Activated T-helper 1 cell treated with Interleukin-2 at 50 U/mL for 16 hours (primary cell): ENCODE results near the gene SMCO4.

ENCODE experiments used
- DNase-seq: peaks from one replicate; pipeline ENCODE4 v3.0.0-alpha.2; 2020; ENCODE audit warnings: low read depth

SMCO4 gene

GRCh38 chr11:93504110-93505095 is 38.8 kb downstream of the SMCO4 start:
- no peak for DNase-seq

DNA sequence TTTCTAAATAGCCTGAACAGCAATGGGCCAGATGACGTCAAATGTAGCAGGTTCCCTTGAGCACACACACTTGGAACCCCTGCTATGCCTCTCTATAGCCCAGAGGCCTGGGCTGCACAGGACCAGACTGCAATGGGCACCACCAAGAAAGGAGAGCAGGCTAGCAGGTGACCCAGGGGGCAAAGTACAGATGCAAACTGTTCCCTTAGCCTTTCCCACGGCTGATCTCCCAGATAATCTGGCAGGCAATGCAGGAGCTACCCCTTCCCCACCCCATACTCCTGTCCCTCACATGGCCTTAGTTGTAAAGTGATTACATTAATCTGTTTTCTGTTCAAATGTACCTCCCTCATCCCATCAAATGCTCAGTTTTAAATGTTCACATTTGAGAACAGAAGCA is 41.3 kb downstream of the SMCO4 start:
- no peak for DNase-seq

DNA sequence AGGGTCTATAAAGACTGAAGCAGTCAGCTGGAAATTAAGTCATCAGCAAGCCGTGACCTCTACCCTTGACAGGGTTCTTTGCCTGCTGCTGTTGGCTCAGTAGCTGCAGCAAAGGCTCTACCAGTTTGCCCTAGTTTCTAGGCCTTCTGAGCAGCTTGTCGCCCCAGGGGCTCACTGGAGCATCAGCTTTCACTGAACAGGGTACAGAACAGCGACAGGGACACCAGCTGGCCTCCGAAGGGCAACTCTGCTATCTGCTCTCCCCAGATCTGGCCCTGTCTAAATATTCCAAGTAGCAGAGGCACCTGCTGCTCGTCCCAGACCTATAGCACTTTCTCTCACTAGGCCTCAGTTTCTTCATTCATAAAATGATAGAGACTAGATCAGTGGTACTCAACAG is 42.4 kb downstream of the SMCO4 start:
- no peak for DNase-seq

GRCh38 chr11:93498641-93499040 is 44.5 kb downstream of the SMCO4 start:
- DNase-seq, result no peak

- no peak for DNase-seq
Observed at GRCh38 chr11:93498161-93498560, 45.0 kb downstream of the SMCO4 start.

DNA sequence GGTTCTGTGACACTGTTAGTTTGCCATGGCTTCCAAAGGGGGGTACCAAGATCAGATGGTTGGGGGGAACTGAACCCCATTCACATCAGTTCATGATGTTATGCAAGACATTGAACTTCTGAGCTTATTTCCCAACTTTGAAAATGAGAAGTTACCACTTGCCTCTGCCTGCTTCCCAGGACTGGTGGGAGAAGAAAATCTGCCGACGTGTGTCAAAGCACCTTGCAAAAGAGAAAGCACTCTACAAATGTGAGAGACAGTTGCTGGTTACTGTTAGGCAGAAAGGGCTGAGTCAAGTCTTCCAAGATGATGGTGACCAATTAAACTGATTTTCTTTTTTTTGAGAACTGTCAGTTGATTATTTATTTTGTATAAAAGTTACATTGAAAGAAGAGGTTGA is 45.6 kb downstream of the SMCO4 start:
- DNase-seq, result no peak

DNA sequence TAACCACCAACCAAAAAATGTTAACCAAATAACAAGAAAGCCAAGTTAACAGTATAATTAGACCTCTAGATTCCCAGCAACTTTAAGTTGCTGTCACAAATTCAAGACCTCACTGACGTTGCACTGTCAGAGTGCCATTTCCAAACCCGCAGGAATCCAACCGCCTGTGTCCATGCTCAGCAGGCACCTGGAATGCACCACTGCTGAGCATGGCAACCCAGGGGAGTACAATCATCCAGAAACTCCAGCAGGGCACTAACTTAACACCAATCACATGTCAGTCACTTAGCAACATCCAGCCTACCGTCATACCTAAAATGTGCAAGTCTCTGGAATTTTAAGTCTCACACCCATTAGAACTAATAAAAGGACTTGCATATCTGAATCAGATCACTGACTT is 48.8 kb downstream of the SMCO4 start:
- no peak for DNase-seq

GRCh38 chr11:93493252-93493897 is 49.8 kb downstream of the SMCO4 start:
- no peak for DNase-seq

- DNase-seq, result no peak
Observed at GRCh38 chr11:93492464-93493251, 50.5 kb downstream of the SMCO4 start.

- no peak for DNase-seq
Observed at GRCh38 chr11:93491973-93492372, 51.2 kb downstream of the SMCO4 start.

DNA sequence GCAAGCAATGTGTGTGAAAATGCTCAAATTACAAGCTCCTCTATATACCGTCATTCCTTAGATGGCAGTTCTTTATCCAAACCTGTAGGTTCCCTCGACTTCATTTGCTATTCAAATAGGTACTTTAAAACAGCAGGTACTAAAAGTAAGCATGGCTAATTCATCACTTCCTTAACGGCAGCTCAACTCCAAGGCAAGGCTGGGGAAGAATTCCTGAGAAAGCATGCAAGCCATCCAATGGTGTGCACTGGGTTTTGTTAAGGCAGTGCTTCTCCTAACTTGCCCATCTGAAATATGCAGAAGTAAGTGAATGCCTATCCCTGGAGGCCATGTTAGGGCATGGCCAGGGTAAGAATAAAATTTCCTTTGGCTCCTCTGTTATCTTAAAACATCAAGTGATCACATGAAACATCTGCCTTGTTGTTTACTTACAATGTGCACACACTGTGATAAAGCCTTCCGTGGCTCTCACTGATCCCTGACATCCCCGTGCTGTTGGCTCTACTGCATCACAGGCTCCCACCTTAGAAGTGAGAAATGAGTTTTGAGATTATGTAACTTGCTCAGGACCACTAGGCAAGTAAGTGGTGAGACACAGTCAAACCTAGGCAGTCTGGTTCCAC is 52.1 kb downstream of the SMCO4 start:
- DNase-seq, result no peak

DNA sequence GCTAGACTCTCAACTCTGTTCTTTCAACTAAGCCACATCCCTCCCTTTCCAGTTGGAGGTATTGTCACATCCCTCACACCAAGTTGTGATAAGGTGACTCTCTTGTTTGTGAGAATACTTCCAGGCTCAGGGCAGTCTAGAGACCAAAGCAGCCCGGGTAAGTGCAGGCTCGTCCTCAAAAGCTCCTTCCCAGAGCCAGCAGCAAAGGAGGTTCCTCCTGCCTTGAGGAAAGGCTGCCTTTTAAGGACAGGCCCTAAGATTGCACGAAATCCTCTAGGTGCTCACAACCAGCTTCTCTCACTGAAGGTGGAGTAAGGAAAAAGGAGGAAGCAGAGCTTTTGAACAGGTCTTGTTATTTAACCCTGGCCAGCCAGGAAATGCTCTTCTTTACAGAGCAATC is 53.4 kb downstream of the SMCO4 start:
- DNase-seq, result no peak

DNA sequence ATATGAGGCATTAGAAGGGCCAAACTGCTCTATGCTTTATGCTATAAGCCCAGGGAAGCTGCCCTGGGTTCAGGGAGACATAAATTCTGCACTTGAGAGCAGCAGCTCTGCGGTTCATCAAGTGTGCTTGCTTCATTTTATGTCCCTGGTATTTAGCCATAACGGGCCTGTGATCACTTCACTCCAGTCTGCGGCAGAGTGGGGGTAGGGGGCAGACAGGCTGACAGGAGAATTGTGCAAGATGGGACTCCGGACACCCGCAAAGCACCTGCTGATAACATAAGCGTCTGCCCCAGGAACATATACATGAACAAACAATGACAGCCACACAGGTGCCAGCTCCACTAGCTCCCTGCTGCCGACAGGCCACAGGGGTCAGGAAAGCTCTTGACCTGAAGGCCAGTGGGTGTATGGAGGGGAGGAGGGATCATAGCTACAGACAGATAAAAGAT is 56.1 kb downstream of the SMCO4 start:
- no peak for DNase-seq

DNA sequence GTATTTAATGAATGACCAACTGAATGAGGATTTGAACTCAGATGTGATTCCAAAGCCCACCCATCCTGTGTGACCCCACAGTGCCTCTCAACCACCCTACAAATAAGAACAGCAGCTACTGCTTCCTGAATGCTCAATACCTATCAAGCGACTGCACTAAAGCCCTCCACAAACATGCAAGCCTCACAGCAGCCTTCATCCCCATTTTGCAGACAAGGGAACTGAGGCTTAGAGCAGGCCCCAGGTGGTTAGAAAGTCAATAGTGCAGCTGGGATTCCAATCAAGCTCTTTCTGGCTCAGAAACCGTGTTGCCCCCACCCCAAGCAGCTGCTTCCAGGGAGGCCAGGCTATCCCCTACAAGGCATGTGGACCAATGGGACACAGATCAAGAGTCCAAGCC is 57.2 kb downstream of the SMCO4 start:
- DNase-seq, result no peak

GRCh38 chr11:93484716-93485115 is 58.5 kb downstream of the SMCO4 start:
- DNase-seq, result no peak

DNA sequence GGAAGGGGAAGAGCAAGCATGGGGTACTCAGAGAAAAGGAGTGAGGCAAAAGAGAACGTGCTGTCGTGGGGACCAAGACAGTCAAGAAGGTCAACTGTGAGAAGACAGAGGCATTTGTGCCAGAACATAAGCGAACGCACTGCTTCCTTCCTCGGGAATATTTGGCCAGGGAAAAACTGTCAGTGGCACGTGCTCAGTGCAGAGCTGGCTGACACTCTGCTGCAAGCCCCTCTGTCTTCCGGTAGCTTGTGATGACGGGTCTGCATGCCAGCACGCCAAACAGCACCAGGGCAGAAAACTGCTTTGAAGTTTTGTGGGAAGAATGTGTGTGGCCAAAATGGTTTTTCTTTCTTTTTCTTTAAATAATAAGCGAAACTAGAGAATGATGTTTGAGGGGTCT is 60.6 kb downstream of the SMCO4 start:
- DNase-seq, result no peak

- DNase-seq, result no peak
Observed at GRCh38 chr11:93481696-93482095, 61.5 kb downstream of the SMCO4 start.

- no peak for DNase-seq
Observed at GRCh38 chr11:93481279-93481678, 61.9 kb downstream of the SMCO4 start.

GRCh38 chr11:93480756-93481155 is 62.4 kb downstream of the SMCO4 start:
- no peak for DNase-seq

- no peak for DNase-seq
Observed at GRCh38 chr11:93480256-93480655, 62.9 kb downstream of the SMCO4 start.

DNA sequence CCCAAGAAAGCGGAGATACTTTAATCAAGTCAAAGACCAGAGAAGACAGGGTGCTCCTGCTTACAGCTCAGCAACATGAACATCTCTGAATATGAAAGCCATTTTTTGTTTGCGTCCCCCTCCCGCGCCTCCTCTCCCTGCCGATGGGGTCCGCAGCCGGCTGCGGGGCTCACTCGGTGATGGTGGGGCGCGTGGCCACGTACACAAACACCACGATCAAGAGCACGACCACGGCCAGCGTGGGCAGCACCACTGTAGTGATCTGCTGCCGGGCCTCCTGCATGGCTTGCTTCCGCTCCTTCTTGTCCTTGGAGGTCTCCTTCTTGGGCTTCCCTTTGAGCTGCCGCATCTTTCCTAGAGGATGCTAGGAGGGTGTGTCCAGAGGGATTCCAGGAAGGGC is 64.3 kb downstream of the SMCO4 start:
- no peak for DNase-seq

DNA sequence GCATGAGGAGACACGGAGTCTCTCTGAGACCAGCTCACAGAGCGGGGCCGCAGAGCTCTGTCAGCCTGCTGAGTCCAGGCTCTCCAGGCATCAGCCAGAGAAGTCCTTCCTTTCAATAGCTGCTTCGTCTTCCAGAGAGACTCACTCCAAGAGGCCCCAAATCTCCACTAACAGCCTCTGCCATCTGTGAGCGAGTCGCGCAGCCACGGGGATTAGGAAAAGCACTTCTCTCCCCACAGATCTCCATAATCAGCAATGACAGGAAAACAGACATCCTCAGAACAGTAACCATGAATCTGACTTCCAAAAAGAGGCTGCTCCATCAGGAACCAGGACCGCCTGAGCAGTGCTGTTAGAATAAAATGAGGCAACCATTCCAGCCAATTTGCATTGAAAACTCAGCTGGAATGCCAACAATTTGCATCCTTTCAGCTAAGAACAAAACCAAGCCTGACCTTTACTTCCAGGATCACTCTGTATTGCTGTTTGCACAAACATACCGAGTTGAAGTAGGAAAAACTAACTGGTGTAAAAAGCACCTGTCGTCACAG is 65.4 kb downstream of the SMCO4 start:
- no peak for DNase-seq
